VCaP (cell line): ENCODE measurements around the gene HMCN2.

Experiments used
- H3K27ac ChIP-seq: fragments of 450-650 bp; 2 replicates; pipeline ENCODE4 v1.5.1; 2017
- TF ChIP-seq, protein P1 (sequence below): fragments of 450-650 bp; conservative IDR thresholded peaks from 2 replicates; pipeline ENCODE4 v1.5.1; 2017; ENCODE audit warnings: mild to moderate bottlenecking, moderate library complexity

HMCN2 gene

DNA sequence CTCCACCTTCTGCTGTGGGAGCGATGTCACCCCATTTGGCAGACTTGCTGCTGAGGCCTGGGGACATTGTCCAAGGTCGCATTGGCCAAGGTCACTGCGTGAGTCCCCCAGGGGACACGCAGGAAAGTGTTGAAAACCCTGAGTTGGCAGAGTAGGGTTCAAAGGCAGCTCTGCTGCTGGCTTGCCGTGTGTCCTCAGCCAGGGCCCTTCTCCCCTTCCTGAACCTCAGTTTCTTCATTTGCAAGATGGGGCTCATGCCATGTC is 193.2 kb downstream of the HMCN2 start:
- H3K27ac ChIP-seq: no peak overlapping the region
- TF ChIP-seq, protein P1, sequence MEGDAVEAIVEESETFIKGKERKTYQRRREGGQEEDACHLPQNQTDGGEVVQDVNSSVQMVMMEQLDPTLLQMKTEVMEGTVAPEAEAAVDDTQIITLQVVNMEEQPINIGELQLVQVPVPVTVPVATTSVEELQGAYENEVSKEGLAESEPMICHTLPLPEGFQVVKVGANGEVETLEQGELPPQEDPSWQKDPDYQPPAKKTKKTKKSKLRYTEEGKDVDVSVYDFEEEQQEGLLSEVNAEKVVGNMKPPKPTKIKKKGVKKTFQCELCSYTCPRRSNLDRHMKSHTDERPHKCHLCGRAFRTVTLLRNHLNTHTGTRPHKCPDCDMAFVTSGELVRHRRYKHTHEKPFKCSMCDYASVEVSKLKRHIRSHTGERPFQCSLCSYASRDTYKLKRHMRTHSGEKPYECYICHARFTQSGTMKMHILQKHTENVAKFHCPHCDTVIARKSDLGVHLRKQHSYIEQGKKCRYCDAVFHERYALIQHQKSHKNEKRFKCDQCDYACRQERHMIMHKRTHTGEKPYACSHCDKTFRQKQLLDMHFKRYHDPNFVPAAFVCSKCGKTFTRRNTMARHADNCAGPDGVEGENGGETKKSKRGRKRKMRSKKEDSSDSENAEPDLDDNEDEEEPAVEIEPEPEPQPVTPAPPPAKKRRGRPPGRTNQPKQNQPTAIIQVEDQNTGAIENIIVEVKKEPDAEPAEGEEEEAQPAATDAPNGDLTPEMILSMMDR: no peak

DNA sequence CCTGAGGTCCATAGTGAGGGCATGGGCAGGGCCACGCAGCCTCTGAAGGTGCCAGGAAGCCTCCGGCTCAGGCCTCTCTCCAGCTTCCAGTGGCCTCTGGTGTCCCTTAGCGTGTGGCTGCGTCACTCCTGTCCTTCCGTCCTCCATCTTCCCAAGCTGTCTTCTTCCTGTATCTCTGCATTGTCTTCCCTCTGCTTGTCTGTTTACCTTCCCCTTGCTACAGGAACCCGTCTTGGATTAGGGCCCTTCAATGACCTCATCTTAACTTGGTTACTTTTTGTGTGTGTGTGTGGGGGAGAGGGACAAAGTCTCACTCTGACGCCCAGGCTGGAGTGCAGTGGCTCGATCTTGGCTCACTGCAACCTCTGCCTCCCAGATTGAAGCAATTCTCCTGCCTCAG is 193.6 kb downstream of the HMCN2 start:
- H3K27ac ChIP-seq: no peak overlapping the region; the same call in 1 of the 2 replicates
- TF ChIP-seq, protein P1: no peak

DNA sequence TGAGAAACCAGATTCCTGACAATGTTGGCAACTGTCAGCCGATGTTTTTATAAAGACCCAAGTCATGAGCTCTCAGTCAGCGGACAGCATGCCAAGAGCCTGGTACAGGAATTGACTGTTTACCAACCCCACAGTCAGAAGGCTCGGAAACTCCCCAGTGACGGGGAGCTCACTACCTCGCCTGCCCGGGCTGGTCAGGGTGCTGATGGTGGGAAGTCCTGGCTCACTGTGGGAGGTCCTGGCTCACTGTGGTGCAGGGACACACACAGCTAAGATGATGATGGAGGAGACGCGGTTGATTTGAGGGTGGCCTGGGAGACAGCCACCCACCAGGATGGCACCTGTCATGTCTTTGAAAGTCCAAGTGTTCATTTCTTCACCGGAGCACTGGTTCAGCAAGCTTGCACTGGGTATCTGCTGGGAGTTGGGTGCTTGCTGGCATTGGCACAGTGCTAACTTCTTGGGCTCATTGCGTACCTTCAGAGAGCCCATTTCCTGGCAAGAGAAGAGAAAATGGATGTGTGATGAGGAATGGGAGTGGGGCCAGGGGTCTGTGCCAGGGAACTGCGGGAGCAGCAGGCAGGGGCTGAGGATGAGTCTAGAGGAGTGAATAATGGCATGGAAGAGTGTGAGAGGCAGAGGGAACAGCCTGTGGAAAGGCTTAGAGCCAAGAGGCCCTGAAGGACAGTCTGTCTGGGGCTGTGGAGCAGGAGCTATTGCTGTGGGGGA is 194.5 kb downstream of the HMCN2 start:
- H3K27ac ChIP-seq: no peak overlapping the region
- TF ChIP-seq, protein P1: no peak

DNA sequence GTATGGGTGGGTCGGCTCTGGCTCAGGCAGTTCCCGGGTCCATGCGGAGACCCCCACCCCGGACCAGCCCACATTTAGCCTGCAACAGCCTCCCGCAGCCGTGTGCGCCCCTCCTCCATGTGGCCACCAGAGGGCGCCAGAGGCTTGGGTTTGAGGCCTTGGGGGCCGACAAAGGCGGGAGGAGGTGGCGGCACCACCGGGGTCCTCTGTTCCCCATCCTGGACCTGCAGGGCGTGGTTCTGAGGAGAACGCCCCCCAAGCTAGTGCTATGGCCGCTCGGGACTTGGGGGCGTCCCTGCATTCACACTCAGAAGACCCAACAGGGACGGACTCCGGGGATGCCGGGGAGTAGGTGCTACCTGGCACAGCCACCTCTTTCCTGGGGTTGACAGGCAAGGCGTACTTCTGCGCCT is 195.7 kb downstream of the HMCN2 start:
- no peak overlapping the region; the same call in 1 of the 2 replicates for H3K27ac ChIP-seq
- TF ChIP-seq, protein P1: peak; percentile 91

DNA sequence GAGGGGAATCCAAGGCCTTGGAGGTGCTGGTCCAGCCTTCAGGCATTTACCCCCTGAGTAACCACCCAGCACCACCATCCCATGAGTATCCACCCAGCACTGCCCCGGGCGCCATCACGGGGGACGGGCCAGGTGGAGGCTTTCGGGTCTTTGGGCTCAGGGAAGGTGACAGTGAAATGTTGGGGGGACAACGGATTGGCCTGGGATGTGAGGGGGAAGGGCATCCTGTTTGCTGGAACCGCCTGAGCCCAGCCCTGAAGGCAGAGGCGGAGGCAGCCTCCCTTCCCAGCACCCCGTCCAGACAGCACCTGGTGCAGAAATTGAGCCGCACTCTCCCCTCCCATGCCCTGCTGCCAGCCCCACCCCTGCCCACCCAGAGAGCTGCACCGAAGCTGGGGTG is 196.2 kb downstream of the HMCN2 start:
- no peak overlapping the region; the same call in 1 of the 2 replicates for H3K27ac ChIP-seq
- TF ChIP-seq, protein P1: no peak

DNA sequence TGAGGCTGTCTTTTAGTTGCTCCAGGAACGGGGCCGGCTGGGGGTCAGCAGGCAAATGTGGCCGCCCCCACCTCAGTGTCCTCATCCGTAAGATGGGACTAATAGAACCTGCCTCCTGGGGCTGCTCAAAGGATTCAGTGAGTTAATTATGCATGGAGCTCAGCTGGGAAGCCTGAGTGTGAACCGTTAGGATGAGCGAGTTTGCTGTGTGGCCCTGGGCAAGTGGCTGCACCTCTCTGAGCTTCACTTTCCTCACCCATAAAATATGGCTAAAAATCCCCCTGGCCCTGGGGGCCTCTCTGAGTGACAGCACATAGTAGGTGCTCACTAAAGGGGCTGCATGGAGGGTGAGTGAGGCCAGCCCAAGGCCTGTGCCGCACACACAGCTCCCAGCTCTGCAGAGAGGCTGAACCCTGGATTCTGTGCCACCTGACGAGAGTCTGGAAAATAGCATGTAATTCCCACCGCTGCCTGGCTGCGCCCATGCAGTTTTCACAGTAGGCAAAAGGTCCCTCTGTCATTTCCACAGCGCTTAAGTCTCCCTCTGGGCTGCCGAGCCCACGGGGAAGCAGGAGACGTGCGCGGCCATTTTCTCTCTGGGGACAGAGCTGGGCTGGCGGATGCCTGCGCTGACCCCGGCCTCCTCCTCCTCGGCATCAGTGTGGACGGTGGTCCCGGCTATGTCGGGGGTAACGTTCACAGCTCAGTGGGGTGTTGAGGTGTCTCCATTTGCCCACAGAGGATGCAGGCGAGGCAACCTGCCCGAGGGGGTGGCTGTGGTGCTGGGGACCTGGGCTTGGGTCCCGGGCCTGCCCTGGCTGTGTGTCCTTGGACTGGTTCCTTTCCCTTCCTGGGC is 197.4 kb downstream of the HMCN2 start:
- H3K27ac ChIP-seq: no peak overlapping the region
- TF ChIP-seq, protein P1: no peak
